GM12864 (cell line): ENCODE measurements around the gene MCCC2.

Experiments
- DNase-seq: peaks from one replicate; pipeline ENCODE4 v3.0.0-alpha.2; 2011; ENCODE audit warnings: low read depth
- H3K4me3 ChIP-seq: 2 replicates; pipeline ENCODE4 v1.5.1; 2011; ENCODE audit warnings: mild to moderate bottlenecking, low read depth, low read length, control low read depth
- TF ChIP-seq, protein P1 (sequence below): IDR thresholded peaks from 2 replicates; pipeline ENCODE4 v1.5.1; 2011; ENCODE audit warnings: low read depth, mild to moderate bottlenecking, moderate library complexity, low read length, control low read depth, inconsistent platforms; ENCODE audit errors: missing control alignments

Gene MCCC2

DNA sequence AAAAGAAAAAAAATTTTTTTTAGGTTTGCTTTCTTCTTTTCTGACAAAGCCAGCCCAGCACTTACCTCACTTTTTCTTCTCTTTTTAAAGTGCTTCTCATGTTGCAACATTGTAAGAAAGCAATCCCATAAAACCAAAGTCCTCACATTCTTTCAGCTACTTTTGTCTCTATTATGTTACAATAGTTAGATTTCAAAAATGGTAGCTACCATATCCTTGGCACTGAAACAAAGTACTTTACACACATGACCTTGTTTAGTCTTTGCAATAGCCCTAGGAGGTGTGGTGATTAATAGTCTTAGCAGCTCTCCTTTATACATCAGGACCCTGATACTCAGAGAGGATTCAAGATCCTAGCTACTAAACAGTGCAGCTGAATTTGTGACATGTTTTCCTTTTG, 108.5 kb downstream of the MCCC2 start:
- H3K4me3 ChIP-seq, result no peak overlapping the region
- DNase-seq, result no peak
- TF ChIP-seq, protein P1, sequence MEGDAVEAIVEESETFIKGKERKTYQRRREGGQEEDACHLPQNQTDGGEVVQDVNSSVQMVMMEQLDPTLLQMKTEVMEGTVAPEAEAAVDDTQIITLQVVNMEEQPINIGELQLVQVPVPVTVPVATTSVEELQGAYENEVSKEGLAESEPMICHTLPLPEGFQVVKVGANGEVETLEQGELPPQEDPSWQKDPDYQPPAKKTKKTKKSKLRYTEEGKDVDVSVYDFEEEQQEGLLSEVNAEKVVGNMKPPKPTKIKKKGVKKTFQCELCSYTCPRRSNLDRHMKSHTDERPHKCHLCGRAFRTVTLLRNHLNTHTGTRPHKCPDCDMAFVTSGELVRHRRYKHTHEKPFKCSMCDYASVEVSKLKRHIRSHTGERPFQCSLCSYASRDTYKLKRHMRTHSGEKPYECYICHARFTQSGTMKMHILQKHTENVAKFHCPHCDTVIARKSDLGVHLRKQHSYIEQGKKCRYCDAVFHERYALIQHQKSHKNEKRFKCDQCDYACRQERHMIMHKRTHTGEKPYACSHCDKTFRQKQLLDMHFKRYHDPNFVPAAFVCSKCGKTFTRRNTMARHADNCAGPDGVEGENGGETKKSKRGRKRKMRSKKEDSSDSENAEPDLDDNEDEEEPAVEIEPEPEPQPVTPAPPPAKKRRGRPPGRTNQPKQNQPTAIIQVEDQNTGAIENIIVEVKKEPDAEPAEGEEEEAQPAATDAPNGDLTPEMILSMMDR, result no peak

- TF ChIP-seq, protein P1, result peak; percentile 44
- no peak for DNase-seq
- H3K4me3 ChIP-seq, result no peak overlapping the region
Measured at GRCh38 chr5:71697967-71698366, 110.8 kb downstream of the MCCC2 start.

DNA sequence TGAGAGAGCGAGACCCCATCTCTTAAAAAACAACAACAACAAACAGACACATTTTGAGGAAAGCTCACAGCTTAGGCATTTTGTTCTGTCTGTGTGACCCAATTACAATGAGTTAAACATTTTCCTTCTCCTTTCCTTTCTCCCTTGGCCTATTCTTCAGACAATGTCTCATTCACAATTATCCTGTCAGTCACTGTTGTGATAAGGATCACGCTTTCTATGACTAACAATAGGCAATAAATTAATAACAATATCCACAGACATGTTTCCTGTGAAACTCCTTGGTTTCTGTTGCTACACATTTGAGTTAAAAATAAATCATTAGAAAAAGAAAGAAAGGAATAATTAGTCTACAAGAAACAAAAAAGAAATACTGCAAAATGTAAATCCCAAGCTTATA, 112.1 kb downstream of the MCCC2 start:
- TF ChIP-seq, protein P1, result no peak
- H3K4me3 ChIP-seq, result no peak overlapping the region
- DNase-seq, result no peak

- no peak overlapping the region for H3K4me3 ChIP-seq
- TF ChIP-seq, protein P1, result no peak
- DNase-seq, result no peak
Measured at GRCh38 chr5:71699751-71700150, 112.6 kb downstream of the MCCC2 start.

- no peak overlapping the region for H3K4me3 ChIP-seq
- DNase-seq, result no peak
- TF ChIP-seq, protein P1, result no peak
Measured at GRCh38 chr5:71700803-71701202, 113.7 kb downstream of the MCCC2 start.

GRCh38 chr5:71701407-71701806, 114.3 kb downstream of the MCCC2 start:
- no peak for DNase-seq
- no peak overlapping the region for H3K4me3 ChIP-seq
- TF ChIP-seq, protein P1, result no peak

DNA sequence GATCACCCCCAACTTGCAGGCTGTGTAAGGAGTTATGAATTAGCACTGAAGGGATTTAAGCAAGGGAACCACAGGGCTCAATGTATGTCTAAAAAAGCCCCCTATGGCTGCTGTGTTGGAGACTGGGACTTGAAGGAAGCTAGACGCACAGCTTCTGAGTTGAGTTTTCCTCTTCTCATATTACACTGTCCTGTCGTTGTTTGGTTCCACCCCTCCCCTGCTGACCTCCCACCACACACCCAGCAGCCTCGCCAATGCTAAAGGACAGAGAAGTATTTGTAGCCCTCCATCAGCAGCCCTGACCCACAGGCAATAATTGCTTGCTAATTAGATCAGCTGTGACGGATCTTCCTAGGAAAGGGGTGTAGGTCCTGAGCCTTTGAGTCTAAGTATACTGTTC, 116.8 kb downstream of the MCCC2 start:
- TF ChIP-seq, protein P1, result no peak
- H3K4me3 ChIP-seq, result no peak overlapping the region
- no peak for DNase-seq
